GM18526 (cell line): ENCODE data around the gene DHRS4.

Source experiments
- POLR2A ChIP-seq: IDR thresholded peaks from 3 replicates; pipeline ENCODE4 v1.6.1; 2011; ENCODE audit not compliant: insufficient read length; ENCODE audit errors: extremely low read depth

DHRS4 gene

DNA sequence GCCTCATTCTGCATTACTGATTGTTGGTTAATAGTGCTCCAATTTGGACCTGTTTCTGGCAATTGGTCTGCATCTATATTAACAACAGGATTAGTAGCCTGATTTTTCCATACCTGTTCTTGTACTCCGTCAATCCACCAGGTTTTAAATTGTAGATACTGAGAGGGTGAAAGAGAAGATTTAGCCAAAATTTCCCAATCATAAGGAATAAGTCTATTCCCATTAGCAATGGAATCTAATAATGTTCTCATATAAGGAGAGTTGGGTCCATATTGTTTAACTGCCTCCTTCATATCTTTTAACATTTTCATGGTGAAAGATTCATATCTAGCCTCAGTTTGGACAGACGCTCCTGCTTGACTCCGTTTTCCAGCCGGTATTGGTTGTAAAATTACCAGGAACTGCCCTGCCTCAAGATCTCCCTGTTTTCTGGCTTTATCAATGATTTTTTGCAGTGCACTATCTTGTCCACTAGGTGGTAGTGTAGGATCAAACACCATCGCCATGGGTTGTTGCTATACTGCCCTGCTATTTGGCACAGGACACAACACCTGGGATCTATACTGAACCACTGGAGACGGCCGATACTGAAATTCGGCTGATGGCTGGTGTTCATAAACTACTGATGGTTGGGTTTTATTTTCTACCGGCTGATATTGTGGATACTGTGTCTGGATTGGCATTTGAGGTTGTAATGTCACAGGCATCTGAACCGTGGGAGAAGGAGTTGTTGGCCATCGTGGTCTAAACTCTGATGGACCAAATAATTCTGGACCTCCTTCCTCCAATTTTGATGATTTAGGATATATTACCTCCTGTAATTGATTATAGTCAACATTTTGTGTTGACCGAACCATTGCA lies 60.3 kb downstream of the DHRS4 start:
- TF ChIP-seq POLR2A = no peak
